HuH-7 (cell line): ENCODE data around the gene BCL2L14.
A peak's percentile ranks its signal among the peaks of the same experiment; 100 is the strongest.

Source experiments
- DNase-seq: peaks from one replicate; pipeline ENCODE4 v3.0.0; 2011; ENCODE audit warnings: low spot score

Gene BCL2L14, protein sequence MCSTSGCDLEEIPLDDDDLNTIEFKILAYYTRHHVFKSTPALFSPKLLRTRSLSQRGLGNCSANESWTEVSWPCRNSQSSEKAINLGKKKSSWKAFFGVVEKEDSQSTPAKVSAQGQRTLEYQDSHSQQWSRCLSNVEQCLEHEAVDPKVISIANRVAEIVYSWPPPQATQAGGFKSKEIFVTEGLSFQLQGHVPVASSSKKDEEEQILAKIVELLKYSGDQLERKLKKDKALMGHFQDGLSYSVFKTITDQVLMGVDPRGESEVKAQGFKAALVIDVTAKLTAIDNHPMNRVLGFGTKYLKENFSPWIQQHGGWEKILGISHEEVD

DNA sequence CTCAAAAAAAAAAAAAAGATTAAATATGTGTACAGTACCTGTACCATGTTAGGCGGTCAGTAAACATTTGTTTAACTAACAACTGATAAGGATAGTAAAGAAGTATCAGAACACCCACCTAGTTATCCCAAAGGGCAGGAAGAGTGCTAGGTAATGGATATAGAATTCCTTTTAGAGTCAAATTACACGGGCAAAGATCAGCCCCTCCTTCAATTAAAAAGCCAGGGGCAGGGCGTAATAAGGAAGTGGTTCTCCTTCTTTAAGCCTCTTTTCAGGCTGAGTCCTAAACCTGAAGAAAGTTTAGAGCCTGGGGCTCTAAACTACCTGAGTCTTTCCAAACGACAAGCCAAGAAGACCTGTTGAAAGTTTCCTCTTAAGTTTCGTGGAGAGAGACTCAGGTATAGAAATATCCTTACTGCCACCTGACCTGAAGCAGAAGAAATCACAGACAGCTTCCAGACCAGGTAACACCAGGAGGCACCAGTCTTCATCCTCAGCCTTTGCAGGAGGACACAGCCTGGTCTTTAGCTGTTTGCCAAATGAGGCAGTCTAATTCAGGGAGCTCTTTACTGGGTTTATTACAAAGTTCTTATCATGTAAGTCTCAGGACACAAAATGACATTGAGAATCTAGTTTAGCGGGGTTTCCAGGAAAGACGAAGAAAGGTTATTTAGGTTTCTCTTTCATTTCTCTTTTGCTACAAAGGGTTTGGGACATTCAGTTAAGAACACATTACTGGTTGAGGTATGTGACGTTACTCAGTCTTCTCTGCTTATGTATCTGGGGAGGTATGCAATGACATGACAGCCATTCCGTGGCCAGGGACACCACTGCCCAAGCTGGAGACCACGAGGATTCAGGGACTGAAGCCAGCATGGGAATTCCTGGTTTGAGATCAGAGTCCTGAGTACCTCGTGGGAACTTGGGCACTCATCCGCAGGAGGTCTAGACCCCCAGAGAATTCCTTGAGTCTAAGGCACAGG is at the start of gene BCL2L14:
BCL2L14 (plus strand) TSS at position 266 of the 983 bp plus-strand sequence. CDS start 8,367 bp downstream, outside the sequence.
- peak; percentile 35 for DNase-seq

DNA sequence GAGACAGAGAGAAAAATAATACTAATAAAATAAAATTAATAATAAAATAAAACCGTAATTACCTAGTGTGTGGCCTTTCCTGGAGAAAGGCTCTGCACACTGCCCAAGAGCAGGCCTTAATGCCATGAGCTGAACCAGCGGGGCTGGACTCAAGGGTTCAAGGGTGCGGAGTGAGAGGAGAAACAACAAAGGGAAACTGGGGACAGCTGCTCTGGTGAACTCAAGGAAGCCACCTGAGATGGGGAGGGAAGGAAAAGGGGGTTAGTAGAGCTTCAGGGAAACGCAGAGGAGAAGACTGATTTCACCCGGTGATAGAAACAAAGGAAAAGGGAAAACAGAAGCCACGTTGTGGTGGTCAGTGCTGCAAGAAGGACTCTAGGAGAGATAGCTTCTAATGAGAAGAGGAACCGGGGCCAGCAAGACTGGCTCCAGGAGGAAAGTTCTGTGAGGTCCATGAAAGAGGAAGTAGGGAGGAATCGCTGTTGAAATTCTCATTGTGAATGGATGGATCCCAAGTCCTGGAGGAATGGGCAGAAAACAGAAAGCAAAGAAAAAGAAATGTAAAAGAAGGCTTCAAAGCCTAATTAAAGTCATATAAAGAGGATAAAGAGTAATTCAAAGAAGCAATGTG is 48.3 kb upstream of the BCL2L14 start:
- no peak for DNase-seq

DNA sequence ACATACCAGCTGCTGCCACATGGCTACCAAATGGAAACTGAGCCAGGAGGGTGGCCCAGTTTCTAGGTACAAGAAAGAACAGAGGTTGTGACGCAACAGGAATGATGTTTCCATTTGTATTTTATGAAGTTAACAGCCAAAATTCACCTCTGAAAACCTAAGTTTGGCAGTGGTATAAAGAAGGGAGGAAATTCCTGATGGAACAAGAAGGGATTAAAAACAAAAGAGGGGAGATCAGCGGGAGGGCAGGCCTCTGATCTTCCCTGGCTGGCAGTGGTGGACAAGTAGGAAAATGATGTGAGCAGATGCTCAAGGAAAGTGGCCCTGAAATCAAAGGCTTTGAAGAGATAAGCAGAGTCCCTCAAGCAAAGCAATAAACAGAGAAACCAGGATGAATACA is 47.3 kb upstream of the BCL2L14 start:
- no peak for DNase-seq

DNA sequence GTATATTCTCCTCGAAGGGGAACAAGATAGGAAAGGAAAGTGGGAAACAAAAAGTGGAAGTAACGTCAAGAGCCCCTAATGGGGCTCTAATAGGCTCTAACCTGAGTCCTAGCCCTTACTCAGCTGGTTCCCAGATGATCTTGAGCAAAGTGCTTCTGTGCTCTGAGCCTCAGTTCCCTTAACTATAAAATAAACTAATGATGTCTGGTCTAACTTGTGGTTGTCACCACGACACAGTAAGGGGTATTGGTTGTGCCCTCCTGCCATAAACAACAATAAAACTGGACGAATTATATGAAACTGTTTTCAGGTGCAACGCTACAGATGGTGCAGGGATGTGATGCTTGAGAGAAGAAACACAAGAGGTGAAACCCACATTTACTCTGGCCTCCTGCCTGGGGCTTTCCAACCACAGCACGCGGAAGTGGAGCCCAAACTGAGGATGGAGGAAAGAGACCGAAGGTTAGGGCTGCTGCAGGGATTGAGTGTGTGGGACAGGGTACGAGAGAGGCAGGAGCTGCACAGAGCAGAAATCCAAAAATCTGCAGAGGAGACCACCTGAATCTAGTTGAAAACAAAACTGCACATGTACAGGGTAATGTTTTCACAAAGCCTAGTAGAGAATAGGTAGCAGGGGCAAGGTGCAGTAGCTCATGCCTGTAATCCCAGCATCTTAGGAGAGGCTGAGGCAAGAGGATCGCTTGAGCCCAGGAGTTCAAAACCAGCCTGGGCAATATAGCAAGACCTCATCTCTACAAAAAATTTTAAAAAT is 45.6 kb upstream of the BCL2L14 start:
- no peak for DNase-seq

DNA sequence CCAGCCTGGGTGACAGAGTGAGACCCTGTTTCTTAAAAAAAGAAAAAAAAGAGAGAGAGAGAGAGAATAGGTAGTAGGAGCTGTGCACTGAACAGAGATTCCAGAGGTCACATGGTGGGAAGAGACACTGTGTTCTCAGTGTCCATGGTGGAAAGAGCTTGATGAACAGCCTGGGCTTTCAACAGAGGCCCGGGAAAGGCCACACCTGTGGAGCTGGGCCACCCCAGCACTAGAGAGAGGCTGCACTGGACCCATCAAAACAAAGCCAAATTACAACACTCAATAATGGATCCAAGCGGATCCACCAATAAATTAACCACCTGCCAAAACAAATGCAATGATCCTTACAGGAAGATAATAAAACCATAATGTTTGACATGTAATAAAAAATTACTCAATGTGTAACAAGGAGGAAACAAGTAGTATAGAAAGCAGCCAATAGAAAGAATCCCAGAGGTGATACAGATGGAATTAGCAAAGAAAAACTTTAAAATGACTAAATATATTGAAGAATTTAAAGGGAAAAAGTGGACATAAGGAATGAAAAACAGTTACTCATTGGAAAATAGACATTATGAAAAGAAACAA is 44.8 kb upstream of the BCL2L14 start:
- DNase-seq, result no peak

DNA sequence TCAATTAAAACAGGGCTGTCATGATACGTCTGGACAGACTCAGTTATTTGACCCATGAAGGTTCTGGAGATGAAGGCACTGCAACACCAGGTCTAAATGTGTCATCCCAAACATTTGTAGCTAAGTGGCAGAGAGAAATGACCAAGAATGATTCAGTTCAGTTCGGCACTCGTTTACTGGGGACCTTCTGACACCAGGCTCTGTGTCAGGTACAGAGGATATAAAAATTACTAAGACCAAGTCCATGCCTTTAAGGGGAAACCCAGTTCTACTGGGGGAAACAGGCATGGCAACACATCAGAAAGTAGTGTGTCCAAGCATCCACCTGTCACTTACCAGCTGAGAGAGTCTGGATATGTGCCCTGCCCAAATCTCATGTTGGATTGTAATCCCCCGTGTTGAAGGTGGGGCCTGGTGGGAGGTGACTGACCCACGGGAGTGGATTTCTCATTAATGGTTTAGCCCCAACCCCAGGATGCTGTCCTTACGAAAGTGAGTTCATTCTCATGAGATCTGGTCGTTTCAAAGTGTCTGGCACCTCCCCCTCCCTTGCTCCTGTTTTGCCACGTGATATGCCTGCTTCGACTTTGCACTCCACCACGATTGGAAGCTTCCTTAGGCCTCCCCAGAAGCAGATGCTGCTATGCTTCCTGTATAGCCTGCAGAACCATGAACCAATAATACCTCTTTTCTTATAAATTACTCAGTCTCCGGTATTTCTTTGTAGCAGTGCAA is 41.9 kb upstream of the BCL2L14 start:
- no peak for DNase-seq

DNA sequence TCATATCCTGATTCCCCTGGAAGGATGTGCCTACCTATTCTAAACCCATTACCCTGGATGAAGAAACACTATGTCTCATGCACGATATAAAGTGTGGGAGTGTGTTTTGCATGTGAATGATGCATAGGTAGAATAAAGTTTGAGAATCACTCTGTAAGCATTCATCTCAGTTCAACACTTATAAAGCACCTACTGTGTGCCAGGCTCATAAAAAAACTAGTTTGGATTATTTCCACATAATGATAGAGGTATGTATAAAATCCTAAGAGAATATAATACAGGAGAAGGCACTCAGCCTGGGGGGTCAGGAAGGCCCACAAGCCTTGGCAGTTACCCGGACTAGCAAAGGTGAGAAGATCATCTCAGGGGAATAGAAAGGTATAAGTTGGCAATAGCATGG is 41.1 kb upstream of the BCL2L14 start:
- no peak for DNase-seq

DNA sequence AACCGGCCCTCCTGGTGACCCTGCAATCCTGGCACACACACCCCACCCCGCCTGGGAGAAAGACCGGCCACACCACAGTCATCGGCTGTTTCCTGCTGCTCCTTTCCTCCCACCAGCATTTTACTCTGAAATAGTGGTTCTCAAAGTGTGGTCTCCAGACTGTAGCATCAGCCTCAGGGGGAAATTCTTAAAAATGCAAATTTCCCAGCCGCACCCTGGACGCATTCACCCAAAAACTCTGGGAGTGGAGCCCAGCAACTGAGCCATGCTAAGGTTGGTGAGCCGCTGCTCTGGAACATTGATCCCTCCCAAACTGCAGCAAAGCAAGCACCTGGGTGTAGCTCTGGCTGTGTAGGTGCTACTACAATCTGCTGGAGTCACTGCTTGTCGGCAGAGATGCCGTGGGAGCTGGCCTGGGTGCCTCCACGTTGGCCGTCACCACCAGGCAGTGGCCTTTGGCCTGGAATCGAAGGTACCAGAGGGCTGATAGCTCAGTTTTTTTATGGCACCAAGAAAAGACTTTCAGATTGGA is 38.4 kb upstream of the BCL2L14 start:
- no peak for DNase-seq

DNA sequence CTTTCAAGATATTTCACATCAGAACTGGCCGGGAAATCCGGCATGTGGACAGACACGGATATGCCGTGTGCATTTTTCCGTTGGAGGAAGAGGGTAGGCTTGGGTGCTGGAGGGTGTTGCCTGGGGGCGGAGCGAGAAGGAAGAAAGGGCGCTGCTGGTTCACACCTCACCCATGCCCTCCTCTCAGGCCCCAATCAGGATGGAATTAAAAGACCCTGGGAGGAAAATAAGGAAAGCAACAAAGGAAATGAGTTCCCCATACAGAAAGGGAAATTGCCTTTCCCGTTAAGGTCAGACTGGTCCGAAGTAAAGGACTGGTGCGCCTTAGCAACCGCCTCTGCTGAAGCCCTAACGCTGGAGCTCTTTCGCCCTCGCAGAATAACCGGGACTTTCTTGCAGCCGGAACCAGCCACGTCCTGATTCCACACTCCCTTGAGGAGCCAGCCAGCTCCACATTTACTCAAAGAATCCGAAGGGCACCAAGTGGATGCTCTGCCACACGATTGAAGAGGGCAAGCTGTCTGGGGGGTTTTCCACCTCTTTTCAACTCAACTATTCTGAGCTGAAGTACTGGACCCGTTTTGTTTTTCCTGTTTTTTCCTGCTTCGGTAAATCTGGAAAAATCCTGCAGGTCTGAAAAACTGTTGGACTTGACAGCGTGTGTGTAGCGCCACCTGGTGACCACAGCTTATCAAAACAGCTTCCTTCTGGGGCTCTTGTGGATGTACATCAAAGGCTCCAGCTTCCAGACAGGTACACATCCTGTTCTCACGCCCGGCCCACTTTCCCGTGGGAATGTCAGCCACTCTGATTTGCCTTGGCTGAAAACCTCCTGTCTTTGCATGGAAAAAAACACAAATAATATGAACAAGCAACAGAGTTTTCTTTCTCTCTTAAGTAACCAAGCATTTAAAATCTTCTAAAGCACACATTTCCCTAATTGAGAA is 37.6 kb upstream of the BCL2L14 start:
- DNase-seq, result peak; percentile 45

DNA sequence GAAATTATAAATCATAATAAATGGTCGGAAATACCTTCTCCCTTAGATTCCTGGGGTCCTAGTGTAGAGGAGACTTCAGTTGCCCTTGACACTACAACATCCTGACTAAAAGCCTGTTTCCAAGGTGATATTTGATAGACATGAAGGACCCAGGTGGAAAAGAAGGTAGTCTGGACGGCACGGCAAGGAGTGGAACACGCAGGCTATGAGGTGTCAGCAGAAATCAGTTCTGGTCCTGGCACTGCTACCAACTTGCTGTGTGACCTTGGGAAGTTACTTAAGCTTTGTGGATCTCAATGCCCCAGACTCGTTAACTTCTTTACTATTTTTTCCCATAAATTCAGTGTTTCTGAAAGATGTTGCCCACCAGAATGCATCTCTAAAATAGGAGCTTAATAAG is 36.9 kb upstream of the BCL2L14 start:
- no peak for DNase-seq

DNA sequence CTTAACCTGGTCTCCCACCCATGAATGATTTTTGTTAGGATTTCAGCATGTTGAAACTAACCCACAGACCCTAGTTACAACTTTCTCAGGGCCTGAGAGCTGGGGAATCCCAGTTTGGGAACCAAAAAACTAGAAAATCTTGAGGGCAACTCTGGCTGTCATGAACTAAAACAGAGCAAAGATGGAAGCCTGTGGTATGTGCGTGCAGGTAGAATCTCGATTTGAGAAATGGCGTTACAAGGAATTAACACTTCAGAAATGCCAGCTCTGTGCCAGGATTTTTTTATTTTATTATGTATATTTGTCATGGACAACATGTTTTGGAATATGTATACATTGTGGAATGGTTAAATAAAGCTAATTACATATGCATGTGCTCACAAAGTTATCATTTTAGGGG is 36.4 kb upstream of the BCL2L14 start:
- no peak for DNase-seq

DNA sequence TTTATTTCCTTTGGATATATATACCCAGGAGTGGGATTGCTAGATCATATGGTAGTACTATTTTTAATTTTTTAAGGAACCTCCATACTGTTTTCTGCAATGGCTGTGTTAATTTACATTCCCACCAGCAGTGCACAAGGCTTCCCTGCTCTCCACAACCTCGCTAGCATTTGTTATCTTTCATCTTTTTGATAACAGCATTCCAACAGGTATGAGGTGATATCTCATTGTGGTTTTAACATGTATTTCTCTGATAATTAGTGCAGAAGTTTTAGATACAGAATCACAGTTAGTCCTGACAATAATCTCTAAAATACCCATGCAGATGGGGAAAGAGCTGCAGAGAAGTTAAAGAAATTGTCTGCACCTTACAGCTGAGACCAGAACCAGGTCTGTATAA is 35.5 kb upstream of the BCL2L14 start:
- no peak for DNase-seq

DNA sequence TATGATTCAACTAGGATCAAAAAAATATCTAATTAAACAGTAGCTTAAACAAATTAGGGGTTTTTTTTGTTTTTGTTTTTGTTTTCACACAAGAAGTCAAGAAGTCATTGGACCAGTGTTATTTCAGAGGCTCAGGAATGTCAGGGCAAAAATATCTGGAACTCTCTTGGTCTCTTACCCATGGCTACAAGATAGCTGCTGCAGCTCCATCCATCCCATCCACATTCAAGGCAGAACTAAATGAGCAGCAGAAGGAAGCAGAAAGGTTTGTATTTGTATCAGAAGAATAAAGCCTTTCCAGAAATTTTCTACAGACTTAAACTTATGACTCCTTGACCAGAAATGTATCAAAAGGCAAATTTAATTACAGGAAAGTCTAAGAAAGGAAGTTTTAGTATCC is 33.8 kb upstream of the BCL2L14 start:
- no peak for DNase-seq

DNA sequence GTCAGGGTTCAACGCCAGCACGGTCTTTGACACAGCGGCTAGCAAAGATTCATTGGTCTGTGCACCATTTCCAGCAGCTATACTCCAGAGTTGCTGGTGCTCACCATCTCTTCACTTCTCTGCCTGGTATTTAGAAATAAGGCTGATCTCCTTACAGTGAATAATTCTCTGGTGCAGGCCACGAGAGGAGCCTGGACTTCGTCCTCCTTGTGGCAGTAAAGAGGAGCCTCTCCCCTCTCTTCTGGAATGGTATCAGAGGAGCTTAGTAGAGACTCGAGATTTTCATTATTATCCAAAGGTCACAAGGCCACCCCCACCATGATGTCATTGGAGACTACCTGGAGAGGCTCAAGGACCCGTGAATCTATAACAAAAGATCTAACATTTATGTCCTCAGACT is 30.8 kb upstream of the BCL2L14 start:
- DNase-seq, result no peak

DNA sequence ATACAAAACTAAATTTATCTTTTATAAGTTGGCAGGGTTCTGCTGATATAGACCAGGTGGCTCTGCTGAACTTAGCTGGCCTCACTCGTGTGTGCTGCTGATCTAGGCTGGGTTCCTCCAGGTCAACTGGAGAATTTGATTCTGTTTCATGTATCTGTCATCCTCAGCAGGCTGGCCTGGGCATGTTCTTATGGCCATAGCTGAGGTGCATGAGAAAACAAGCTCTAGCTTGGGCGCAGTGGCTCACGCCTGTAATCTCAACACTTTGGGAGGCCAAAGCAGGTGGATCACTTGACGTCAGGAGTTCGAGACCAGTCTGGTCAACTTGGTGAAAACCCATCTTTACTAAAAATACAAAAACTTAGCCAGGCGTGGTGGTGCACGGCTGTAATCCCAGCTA is 24.3 kb upstream of the BCL2L14 start:
- DNase-seq, result no peak

DNA sequence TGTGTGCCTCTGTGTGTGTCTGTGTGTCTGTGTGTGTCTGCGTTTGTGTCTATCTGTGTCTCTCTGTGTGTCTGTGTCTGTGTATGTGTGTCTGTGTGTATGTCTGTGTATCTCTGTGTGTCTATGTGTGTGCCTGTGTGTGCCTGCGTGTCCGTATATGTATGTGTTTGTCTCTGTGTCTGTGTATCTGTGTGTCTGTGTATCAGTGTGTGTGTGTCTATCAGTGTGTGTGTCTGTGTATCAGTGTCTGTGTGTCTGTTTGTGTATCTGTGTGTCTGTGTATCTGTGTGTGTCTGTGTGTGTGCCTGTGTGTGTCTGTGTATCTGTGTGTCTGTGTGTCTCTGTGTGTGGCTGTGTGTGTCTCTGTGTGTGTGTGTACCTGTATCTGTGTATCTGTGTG is 23.1 kb upstream of the BCL2L14 start:
- DNase-seq, result no peak

DNA sequence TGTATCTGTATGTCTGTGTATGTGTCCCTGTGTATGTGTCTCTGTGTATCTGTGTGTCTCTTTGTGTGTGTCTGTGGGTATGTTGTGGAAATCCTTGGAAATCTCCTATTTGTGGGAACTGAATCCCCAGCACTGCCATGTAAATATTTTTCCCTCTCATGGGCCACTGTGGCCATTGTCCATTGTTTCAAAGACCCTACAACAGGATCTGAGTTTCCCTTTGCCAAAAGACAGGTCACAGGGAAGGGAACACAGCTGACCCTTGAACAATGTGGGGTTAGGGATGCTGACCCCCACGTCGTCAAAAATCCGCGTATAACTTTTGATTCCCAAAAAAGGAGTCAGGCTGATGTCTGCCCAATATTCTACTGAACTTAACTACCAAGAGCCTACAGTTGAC is 22.5 kb upstream of the BCL2L14 start:
- DNase-seq, result no peak

DNA sequence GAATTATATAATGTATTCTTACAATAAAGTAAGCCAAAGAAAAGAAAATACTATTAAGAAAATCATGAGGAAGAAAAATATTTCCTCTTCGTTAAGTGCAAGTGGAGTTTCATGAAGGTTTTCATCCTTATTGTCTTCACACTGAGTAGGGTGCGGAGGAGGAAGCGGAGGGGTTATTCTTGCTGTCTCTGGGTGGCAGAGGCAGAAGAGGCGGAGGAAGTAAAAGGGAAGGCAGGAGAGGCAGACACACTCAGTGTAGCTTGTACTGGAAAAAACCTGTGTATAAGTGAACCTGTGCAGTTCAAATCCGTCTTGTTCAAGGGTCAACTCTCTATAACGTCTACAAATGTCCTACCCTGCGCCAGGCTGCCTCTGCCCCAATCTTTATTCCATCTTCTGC is 22.0 kb upstream of the BCL2L14 start:
- DNase-seq, result no peak

DNA sequence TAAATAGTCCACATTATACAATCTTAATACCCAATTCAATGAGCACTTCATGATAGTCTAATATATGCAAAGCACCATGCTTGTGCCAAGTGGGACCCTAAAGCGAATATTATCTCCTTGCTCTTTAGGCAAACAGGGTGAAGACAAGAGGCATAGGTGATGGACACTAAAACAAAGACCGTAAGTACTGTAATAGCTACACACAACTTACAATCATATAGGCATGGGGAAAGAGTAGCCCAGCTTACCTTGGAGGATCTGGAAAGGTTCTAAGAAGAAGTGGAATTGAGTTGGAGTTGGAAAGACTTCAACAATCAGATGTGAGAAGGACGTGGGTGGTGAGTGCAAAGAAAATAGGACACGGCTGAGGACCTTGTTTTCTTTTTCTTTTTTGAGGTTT is 19.1 kb upstream of the BCL2L14 start:
- DNase-seq, result no peak
